ENCODE data around the gene MARCHF10.

Gene MARCHF10

DNA sequence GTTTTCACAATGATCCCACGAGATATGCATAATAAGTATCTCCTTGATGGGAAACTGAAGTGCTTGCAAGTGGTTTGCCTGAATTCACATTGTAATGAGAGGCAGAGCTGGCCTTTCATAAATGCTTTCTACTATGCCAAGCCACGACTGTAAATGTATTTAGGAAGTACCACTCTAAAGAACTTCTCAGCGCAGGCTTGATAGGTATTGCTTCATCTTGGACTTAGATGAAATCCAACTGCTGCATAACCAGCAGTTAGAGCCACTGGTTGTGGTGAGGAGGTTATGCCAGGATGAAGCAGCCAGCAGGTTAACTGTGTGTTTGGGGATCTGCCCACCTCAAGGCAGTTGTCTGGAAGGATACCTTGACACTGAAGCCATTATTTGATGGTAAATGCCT, 26.8 kb downstream of the MARCHF10 start:
- Histone ChIP-seq H3K27me3 (ENCODE audit: insufficient read depth, low read length, poor library complexity, severe bottlenecking) (no peaks in the 10 kb centered on the region), H3K79me2 (ENCODE audit: insufficient read depth, low read length) (no peaks in the 10 kb centered on the region), H3K4me3 (ENCODE audit: low read length, poor library complexity, severe bottlenecking) (no peak overlapping the region), H3K4me1 (ENCODE audit: insufficient read depth, low read length, poor library complexity, severe bottlenecking) (no peaks in the 10 kb centered on the region), H3K4me2 (ENCODE audit: low read depth, low read length, poor library complexity, severe bottlenecking) (no peak overlapping the region), H2AFZ (ENCODE audit: low read length) (no peak overlapping the region), H3F3A (ENCODE audit: low read depth) (no peaks in the 10 kb centered on the region), H3K9ac (ENCODE audit: low read depth, low read length, poor library complexity, severe bottlenecking) (no peak overlapping the region), H4K20me1 (ENCODE audit: insufficient read depth, low read length, poor library complexity, severe bottlenecking) (no peaks in the 10 kb centered on the region), H3K9me2 (replicated peaks; ENCODE audit: low read depth, low read length) (no peaks in the 10 kb centered on the region), H3K36me3 (ENCODE audit: insufficient read depth, low read length) (no peaks in the 10 kb centered on the region), H3K9me3 (ENCODE audit: insufficient read depth, low read depth, low read length) (no peaks in the 10 kb centered on the region)
- TF ChIP-seq EZH2phosphoT487 (IDR thresholded peaks at IDR 0.05; ENCODE audit: borderline replicate concordance), result no peak
- TF ChIP-seq, protein P1, sequence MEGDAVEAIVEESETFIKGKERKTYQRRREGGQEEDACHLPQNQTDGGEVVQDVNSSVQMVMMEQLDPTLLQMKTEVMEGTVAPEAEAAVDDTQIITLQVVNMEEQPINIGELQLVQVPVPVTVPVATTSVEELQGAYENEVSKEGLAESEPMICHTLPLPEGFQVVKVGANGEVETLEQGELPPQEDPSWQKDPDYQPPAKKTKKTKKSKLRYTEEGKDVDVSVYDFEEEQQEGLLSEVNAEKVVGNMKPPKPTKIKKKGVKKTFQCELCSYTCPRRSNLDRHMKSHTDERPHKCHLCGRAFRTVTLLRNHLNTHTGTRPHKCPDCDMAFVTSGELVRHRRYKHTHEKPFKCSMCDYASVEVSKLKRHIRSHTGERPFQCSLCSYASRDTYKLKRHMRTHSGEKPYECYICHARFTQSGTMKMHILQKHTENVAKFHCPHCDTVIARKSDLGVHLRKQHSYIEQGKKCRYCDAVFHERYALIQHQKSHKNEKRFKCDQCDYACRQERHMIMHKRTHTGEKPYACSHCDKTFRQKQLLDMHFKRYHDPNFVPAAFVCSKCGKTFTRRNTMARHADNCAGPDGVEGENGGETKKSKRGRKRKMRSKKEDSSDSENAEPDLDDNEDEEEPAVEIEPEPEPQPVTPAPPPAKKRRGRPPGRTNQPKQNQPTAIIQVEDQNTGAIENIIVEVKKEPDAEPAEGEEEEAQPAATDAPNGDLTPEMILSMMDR (conservative IDR thresholded peaks at IDR 0.05; ENCODE audit: low read length), result no peak

GRCh38 chr17:62780951-62781350, 27.2 kb downstream of the MARCHF10 start:
- Histone ChIP-seq H3F3A (ENCODE audit: low read depth) (no peaks in the 10 kb centered on the region), H3K79me2 (ENCODE audit: insufficient read depth, low read length) (no peaks in the 10 kb centered on the region), H3K27me3 (ENCODE audit: insufficient read depth, low read length, poor library complexity, severe bottlenecking) (no peaks in the 10 kb centered on the region), H3K4me2 (ENCODE audit: low read depth, low read length, poor library complexity, severe bottlenecking) (no peak overlapping the region), H3K4me3 (ENCODE audit: low read length, poor library complexity, severe bottlenecking) (no peak overlapping the region), H3K4me1 (ENCODE audit: insufficient read depth, low read length, poor library complexity, severe bottlenecking) (no peaks in the 10 kb centered on the region), H3K9me3 (ENCODE audit: insufficient read depth, low read depth, low read length) (no peaks in the 10 kb centered on the region), H4K20me1 (ENCODE audit: insufficient read depth, low read length, poor library complexity, severe bottlenecking) (no peaks in the 10 kb centered on the region), H3K9me2 (replicated peaks; ENCODE audit: low read depth, low read length) (no peaks in the 10 kb centered on the region), H3K36me3 (ENCODE audit: insufficient read depth, low read length) (no peaks in the 10 kb centered on the region), H2AFZ (ENCODE audit: low read length) (no peak overlapping the region), H3K9ac (ENCODE audit: low read depth, low read length, poor library complexity, severe bottlenecking) (no peak overlapping the region)
- TF ChIP-seq EZH2phosphoT487 (IDR thresholded peaks at IDR 0.05; ENCODE audit: borderline replicate concordance), result no peak
- TF ChIP-seq, protein P1 (conservative IDR thresholded peaks at IDR 0.05; ENCODE audit: low read length), result no peak

DNA sequence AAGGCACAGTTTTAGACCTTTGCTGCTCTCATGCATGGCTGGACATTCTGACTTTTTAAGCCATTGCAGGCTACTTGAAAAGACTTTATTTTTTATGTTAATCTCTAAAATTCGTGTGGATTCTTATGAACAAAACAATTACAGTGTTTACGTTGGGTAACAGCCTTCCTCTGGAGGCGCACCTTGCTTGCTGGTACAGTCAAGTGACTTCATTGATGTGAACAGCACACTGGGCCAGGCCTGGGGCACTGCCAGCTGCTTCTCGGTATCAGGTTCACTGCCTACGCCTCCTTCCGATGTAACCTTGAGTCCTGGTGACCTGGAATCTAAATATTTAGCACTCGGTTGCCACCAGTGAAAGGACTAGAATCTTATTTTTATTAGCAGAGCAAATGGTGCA, 27.8 kb downstream of the MARCHF10 start:
- H3K4me2 ChIP-seq (ENCODE audit: low read depth, low read length, poor library complexity, severe bottlenecking), result no peak overlapping the region
- no peaks in the 10 kb centered on the region for H3K9me2 ChIP-seq (replicated peaks; ENCODE audit: low read depth, low read length)
- no peaks in the 10 kb centered on the region for H3F3A ChIP-seq (ENCODE audit: low read depth)
- H3K36me3 ChIP-seq (ENCODE audit: insufficient read depth, low read length), result no peaks in the 10 kb centered on the region
- no peaks in the 10 kb centered on the region for H3K9me3 ChIP-seq (ENCODE audit: insufficient read depth, low read depth, low read length)
- no peaks in the 10 kb centered on the region for H3K79me2 ChIP-seq (ENCODE audit: insufficient read depth, low read length)
- H3K9ac ChIP-seq (ENCODE audit: low read depth, low read length, poor library complexity, severe bottlenecking), result no peak overlapping the region
- H3K27me3 ChIP-seq (ENCODE audit: insufficient read depth, low read length, poor library complexity, severe bottlenecking), result no peaks in the 10 kb centered on the region
- H2AFZ ChIP-seq (ENCODE audit: low read length), result no peak overlapping the region
- TF ChIP-seq EZH2phosphoT487 (IDR thresholded peaks at IDR 0.05; ENCODE audit: borderline replicate concordance), result no peak
- TF ChIP-seq, protein P1 (conservative IDR thresholded peaks at IDR 0.05; ENCODE audit: low read length), result no peak
- H4K20me1 ChIP-seq (ENCODE audit: insufficient read depth, low read length, poor library complexity, severe bottlenecking), result no peaks in the 10 kb centered on the region
- no peak overlapping the region for H3K4me3 ChIP-seq (ENCODE audit: low read length, poor library complexity, severe bottlenecking)
- H3K4me1 ChIP-seq (ENCODE audit: insufficient read depth, low read length, poor library complexity, severe bottlenecking), result no peaks in the 10 kb centered on the region

All from Loucy (cell line).